Effector CD4-positive, alpha-beta T cell (primary cell): ENCODE measurements around the gene GNAI2.

ENCODE experiments used
- DNase-seq: peaks from one replicate; pipeline ENCODE4 v3.0.0-alpha.2; 2020

Gene GNAI2

GRCh38 chr3:50299929-50300680 lies 64.1 kb downstream of the GNAI2 start:
- no peak for DNase-seq

DNA sequence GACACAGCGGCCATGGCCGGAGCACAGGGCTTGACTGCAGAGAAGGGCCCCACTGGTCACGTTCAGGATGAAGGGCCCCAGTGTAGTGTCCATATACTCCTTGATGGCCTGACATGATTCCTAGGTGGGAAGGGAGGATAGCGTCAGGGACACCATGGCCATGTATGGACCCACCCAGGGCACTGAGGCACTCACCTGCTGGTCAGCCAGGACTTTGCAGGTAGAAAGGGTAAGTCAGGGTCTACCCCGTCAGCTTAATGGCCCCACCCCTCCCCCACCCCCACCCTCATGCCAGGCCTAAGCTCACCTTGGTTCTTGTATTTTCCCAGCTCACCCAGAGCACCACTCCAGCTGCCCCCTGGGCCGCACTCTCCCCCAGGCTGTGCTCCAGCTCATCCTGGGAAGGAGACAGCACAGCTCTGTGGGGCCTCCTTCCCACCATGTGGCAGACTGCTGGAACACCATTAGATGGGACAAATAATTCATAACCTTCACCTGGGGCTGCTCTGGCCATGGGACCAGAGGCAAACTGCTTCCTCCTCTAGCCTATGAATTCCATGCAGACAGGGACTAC lies 64.8 kb downstream of the GNAI2 start:
- DNase-seq, result no peak

DNA sequence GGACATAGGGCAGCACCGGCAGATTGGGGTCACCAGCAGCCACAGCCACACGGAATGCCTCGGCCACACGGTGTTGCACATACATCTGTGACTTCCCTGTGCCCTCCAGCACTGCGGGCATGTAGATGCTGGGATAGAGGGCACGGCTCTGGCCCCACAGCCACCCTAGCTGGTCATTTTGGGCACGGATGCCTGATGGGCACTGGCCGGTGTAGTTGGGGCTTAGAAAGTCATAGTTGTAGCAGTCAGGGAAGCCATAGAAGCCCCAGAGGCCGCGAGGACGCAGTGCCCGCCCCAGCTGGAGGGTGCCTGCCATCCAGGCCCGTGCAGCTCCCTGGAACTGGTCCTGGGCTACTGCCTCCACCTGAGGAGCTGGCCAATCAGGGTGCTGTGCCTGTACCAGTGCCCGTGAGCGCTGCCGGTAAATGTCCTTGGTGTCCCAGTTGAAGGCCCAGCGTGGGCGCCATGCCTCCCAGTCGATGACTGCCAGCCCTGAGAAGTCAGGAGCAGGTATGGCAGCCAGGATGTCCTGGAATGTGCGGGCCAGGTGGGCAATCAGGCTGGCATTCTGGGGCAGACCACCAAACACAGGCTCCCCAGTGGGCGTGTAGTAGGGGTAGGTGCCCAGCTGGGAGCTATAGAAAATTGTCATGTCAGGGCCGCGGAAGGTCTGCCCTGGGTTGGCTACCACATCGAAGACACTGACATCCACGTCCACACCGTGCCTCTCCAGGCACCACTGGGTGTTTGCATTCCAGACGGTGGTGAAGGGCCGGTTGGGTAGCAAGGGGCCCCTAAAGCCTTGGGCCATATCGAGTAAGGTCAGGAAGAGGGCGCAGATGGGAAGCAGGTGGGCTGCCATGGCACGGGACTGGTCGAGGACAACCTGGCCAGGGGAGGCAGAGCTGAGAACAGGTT lies 66.3 kb downstream of the GNAI2 start:
- no peak for DNase-seq

DNA sequence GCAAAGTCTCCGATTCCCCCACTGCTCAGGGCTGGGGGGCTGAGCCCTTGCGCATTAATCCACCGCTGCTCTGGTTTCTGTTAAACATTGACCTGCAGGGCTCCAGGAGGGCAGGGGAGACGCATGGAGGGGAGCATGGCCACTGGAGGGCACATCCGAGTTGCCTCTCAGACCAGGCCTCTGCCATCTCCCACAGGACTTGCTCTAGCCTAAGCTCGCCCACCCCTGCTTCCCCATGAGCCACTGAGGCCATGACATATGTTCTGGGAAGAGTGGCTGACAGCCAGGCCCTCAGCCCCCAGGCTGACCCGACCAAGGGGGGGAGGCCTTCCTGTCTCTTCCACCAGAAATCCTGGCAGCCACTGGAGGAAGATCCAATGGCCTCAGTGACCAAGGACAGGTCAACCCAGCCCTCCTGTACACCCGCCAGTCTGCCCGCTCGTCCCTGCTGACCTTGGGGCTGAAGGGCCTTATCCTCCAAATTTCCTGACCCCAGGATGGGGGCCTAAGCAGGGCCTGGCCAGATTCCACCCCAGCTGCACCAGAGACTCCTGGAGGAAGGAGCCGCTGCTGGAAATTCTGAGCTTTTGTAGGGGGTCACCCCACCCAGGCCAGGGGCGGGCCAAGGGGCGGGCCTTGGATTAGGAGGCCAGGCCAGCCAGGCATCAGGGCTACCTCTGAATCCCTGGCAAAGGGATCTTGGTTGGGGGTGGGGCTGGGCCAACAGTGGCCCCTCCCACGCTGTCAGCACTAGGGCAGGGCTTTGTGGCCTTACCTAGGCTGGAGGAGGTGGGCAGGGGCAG lies 67.2 kb downstream of the GNAI2 start, which contains the start of gene HYAL1:
Gene HYAL1, minus strand, starts transcription at position 562 of the 803 bp plus-strand sequence. CDS start 618 bp downstream, outside the sequence.
- no peak for DNase-seq

DNA sequence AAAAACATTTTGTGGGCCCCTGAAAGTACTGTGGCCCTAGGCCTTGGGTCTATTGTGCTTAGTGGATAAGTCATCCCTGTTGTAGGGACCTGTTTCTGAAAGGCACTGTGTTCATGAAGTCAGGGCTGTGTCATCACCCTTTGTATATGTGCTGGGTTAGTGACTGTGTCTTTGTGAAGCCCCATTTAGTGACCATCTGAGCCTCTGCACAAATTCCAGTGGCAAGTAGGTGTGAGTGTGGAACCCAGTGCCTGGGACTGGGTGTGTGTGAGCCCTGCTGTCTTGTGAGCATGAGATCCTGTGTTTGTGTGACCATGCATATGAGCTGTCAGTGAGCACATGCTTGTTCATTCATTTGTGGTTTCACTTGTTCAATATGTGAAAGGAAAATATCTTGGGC lies 68.6 kb downstream of the GNAI2 start:
- DNase-seq, result no peak
